B cell (primary cell): Measurements from ENCODE around the gene ACE. TPM values are rescaled to one million over a fixed set of nuclear protein-coding genes. Genes with fewer than 3 reads are reported as not detected.

Experiments used
- ATAC-seq: fragments of 200-7000 bp; cut with Tn5 transposase; one replicate; pipeline ENCODE4 v1.10.0; 2021; ENCODE audit warnings: low read depth, mild to moderate bottlenecking, moderate number of reproducible peaks, moderate library complexity
- CTCF ChIA-PET: fragments of 350-600 bp; sonication (Branson Sonifier 250); formaldehyde crosslinking; loops from one replicate; lab custom pipeline; 2021; ENCODE audit warnings: antibody characterized with exemption, inconsistent platforms; lab: Charles Lee
- POLR2A ChIA-PET: fragments of 350-600 bp; sonication (Branson Sonifier 250); formaldehyde crosslinking; loops from one replicate; lab custom pipeline; 2021; ENCODE audit warnings: antibody characterized with exemption; lab: Charles Lee
- DNase-seq: peaks from one replicate; pipeline ENCODE4 v3.0.0; 2013
- H2AFZ ChIP-seq: 2 replicates; pipeline ENCODE4 v1.6.1; 2012; ENCODE audit warnings: mild to moderate bottlenecking, low read depth, low read length; ENCODE audit not compliant: insufficient read depth, poor library complexity, severe bottlenecking
- H3K27ac ChIP-seq, 2 donors: 1 replicate in 1 of 2; 2 replicates in 1 of 2; pipeline ENCODE4 v1.5.1; 2012 to 2013; ENCODE audit warnings: low read length in 2 of 2, mild to moderate bottlenecking in 2 of 2, moderate library complexity in 1 of 2
- H3K27me3 ChIP-seq, 4 experiments: fragments of 200-600 bp in 1 of 4; sonication (generic) in 1 of 4; replicated peaks in 1 of 4; 1 replicate in 2 of 4; 2 replicates in 2 of 4; pipeline versions ENCODE4 v1.6.1 to v1.7.0; 2013 to 2016; ENCODE audit warnings: low read length in 3 of 4, mild to moderate bottlenecking in 2 of 4, mixed read lengths in 1 of 4, moderate library complexity in 1 of 4; ENCODE audit not compliant: insufficient read depth in 4 of 4, control insufficient read depth in 3 of 4; ENCODE audit errors: control extremely low read depth in 1 of 4
- H3K36me3 ChIP-seq, 2 experiments: replicated peaks in 1 of 2; 1 replicate in 1 of 2; 2 replicates in 1 of 2; pipeline versions ENCODE4 v1.6.1 to v1.7.1; 2013; ENCODE audit warnings: low read length in 1 of 2; ENCODE audit not compliant: insufficient read depth in 2 of 2, control insufficient read depth in 1 of 2; ENCODE audit errors: control extremely low read depth in 1 of 2, extremely low read depth in 1 of 2
- H3K4me1 ChIP-seq, 2 donors: fragments of 200-600 bp in 1 of 2; sonication (generic) in 1 of 2; 1 replicate in 1 of 2; 2 replicates in 1 of 2; pipeline versions ENCODE4 v1.5.1 to v1.6.1; 2013 to 2017; ENCODE audit warnings: low read length in 2 of 2; ENCODE audit not compliant: control insufficient read depth in 2 of 2, insufficient read depth in 2 of 2
- H3K4me2 ChIP-seq: replicated peaks from 2 replicates; pipeline ENCODE3; 2012; ENCODE audit warnings: mild to moderate bottlenecking, low read depth, low read length; ENCODE audit not compliant: poor library complexity, severe bottlenecking
- H3K4me3 ChIP-seq, 5 experiments: fragments of 200-600 bp in 1 of 5; sonication (generic) in 1 of 5; 1 replicate in 3 of 5; 2 replicates in 2 of 5; pipeline versions ENCODE4 v1.5.1 to v1.7.0; 2011 to 2016; ENCODE audit warnings: low read length in 4 of 5, mild to moderate bottlenecking in 4 of 5, low read depth in 2 of 5, control low read depth in 1 of 5, moderate library complexity in 1 of 5; ENCODE audit not compliant: insufficient read depth in 1 of 5; ENCODE audit errors: control extremely low read depth in 1 of 5, extremely low read depth in 1 of 5
- H3K79me2 ChIP-seq: fragments of 200-600 bp; sonication (generic); one replicate; pipeline ENCODE4 v1.6.0; 2016; ENCODE audit warnings: low read length; ENCODE audit not compliant: control insufficient read depth, insufficient read depth
- H3K9ac ChIP-seq: fragments of 200-600 bp; sonication (generic); 2 replicates; pipeline ENCODE4 v1.6.1; 2017; ENCODE audit warnings: mild to moderate bottlenecking, low read length, moderate library complexity
- H3K9me3 ChIP-seq, 3 donors: one replicate each; pipeline versions ENCODE4 v1.6.1 to v1.7.1; 2013; ENCODE audit warnings: low read length in 2 of 3; ENCODE audit not compliant: control insufficient read depth in 2 of 3, insufficient read depth in 1 of 3; ENCODE audit errors: control extremely low read depth in 1 of 3
- H4K20me1 ChIP-seq: 2 replicates; pipeline ENCODE4 v1.6.0; 2012; ENCODE audit warnings: mild to moderate bottlenecking, low read length; ENCODE audit not compliant: insufficient read depth, control insufficient read depth, poor library complexity, severe bottlenecking
- H3K27ac Mint-ChIP-seq: one replicate; pipeline ENCODE4 v1.8.0; 2021; ENCODE audit warnings: mixed read lengths
- H3K27me3 Mint-ChIP-seq: one replicate; pipeline ENCODE4 v1.8.0; 2021; ENCODE audit warnings: mixed read lengths
- H3K4me1 Mint-ChIP-seq: one replicate; pipeline ENCODE4 v1.8.0; 2021; ENCODE audit warnings: mixed read lengths
- H3K4me3 Mint-ChIP-seq: one replicate; pipeline ENCODE4 v1.8.0; 2021; ENCODE audit warnings: mixed read lengths
- H3K9me3 Mint-ChIP-seq: one replicate; pipeline ENCODE4 v1.8.0; 2022; ENCODE audit warnings: mixed read lengths; ENCODE audit not compliant: insufficient read depth
- EZH2 ChIP-seq: IDR thresholded peaks from 2 replicates; pipeline ENCODE4 v1.6.1; 2012; ENCODE audit warnings: borderline replicate concordance, low read depth, mild to moderate bottlenecking, moderate library complexity, low read length; ENCODE audit not compliant: insufficient read depth, poor library complexity, severe bottlenecking
- WGBS: methylation state at CpG from one replicate; pipeline ENCODE4 v1.1.5; 2013; ENCODE audit warnings: missing lambda C conversion rate; ENCODE audit not compliant: insufficient coverage; 5-methylcytosine and 5-hydroxymethylcytosine counted together
- intact Hi-C: fragments of 100-400 bp; cut with micrococcal nuclease; formaldehyde crosslinking; loops from one replicate; pipeline ENCODE4 v1.10.0; 2022
- polyA plus RNA-seq: library from polyadenylated mRNA; depleted of rRNA; stranded (reverse); fragments of >200 nt; gene quantifications from 2 replicates; pipeline ENCODE4 v1.2.3, GENCODE V29; 2012
- total RNA-seq, 2 donors: library from RNA; stranded (reverse); fragments of 120-200 nt in 1 of 2; gene quantifications; 1 replicate in 1 of 2; 2 replicates in 1 of 2; pipeline versions ENCODE4 v1.2.3 to v1.2.4, GENCODE V29; 2013 to 2022
- TF ChIP-seq, protein P1 (sequence below): fragments of 200-600 bp; IDR thresholded peaks from one replicate; pipeline ENCODE4 v1.8.0; 2022; ENCODE audit warnings: antibody characterized with exemption, mild to moderate bottlenecking

ACE gene
- total and polyA plus RNA-seq, 2 donors (not counting 1 experiment from before 2014, with no cell fraction given) = 0.67 to 2.6 TPM

- Histone ChIP-seq H3K36me3 (no peaks in the 10 kb centered on the region), H3K79me2 (no peaks in the 10 kb centered on the region), H3K9ac (no peak overlapping the region), H3K27me3 (peaks cover 0 to 29% (median 17%) of the 10 kb centered on the region in 4 experiments), H4K20me1 (no peaks in the 10 kb centered on the region), H3K4me3 (no peak overlapping the region), H3K27ac (no peak overlapping the region), H3K4me1 (peaks cover 12% of the 10 kb centered on the region in 2 donors), H3K9me3 (no peaks in the 10 kb centered on the region), H3K4me2 (no peak overlapping the region), H2AFZ (no peak overlapping the region)
- Mint-ChIP-seq H3K27ac (no peak overlapping the region), H3K9me3 (no peaks in the 10 kb centered on the region), H3K4me1 (peaks cover 5% of the 10 kb centered on the region), H3K4me3 (no peak overlapping the region), H3K27me3 (peaks cover 36% of the 10 kb centered on the region)
- whole genome bisulfite sequencing = 92% methylated on average over 13 of the region's 13 CpGs
- ATAC-seq = no peak
- DNase-seq = no peak
- TF ChIP-seq, protein P1, sequence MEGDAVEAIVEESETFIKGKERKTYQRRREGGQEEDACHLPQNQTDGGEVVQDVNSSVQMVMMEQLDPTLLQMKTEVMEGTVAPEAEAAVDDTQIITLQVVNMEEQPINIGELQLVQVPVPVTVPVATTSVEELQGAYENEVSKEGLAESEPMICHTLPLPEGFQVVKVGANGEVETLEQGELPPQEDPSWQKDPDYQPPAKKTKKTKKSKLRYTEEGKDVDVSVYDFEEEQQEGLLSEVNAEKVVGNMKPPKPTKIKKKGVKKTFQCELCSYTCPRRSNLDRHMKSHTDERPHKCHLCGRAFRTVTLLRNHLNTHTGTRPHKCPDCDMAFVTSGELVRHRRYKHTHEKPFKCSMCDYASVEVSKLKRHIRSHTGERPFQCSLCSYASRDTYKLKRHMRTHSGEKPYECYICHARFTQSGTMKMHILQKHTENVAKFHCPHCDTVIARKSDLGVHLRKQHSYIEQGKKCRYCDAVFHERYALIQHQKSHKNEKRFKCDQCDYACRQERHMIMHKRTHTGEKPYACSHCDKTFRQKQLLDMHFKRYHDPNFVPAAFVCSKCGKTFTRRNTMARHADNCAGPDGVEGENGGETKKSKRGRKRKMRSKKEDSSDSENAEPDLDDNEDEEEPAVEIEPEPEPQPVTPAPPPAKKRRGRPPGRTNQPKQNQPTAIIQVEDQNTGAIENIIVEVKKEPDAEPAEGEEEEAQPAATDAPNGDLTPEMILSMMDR = no peak
- TF ChIP-seq EZH2 = no peak
- ChIA-PET CTCF (no interaction called here), POLR2A (no interaction called here)
- intact Hi-C loops = no loop called here
Measured at GRCh38 chr17:63534816-63535455, 58.1 kb downstream of the ACE start.

DNA sequence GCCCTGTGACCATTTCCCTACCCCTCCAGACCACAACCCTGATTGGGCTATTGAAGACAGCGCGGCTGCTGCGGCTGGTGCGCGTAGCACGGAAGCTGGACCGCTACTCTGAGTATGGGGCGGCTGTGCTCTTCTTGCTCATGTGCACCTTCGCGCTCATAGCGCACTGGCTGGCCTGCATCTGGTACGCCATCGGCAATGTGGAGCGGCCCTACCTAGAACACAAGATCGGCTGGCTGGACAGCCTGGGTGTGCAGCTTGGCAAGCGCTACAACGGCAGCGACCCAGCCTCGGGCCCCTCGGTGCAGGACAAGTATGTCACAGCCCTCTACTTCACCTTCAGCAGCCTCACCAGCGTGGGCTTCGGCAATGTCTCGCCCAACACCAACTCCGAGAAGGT, 58.8 kb downstream of the ACE start:
- DNase-seq = no peak
- H3K27me3 Mint-ChIP-seq = peaks cover 37% of the 10 kb centered on the region
- no peaks in the 10 kb centered on the region for H3K9me3 Mint-ChIP-seq
- ChIA-PET POLR2A (no interaction called here), CTCF (no interaction called here)
- Histone ChIP-seq H2AFZ (no peak overlapping the region), H3K9me3 (no peaks in the 10 kb centered on the region), H3K36me3 (no peaks in the 10 kb centered on the region), H3K4me1 (peaks cover 12% of the 10 kb centered on the region in 2 donors), H3K4me2 (no peak overlapping the region), H3K4me3 (no peak overlapping the region), H3K79me2 (no peaks in the 10 kb centered on the region), H4K20me1 (no peaks in the 10 kb centered on the region), H3K27me3 (peaks cover 0 to 30% (median 18%) of the 10 kb centered on the region in 4 experiments), H3K27ac (no peak overlapping the region), H3K9ac (no peak overlapping the region)
- ATAC-seq = no peak
- no peak overlapping the region for H3K4me3 Mint-ChIP-seq
- H3K4me1 Mint-ChIP-seq = peaks cover 5% of the 10 kb centered on the region
- intact Hi-C loops = no loop called here
- 96% methylated on average over 23 of the region's 24 CpGs for WGBS
- no peak overlapping the region for H3K27ac Mint-ChIP-seq
- TF ChIP-seq, protein P1 = no peak
- no peak for TF ChIP-seq EZH2
